DOHH2 (cell line): ENCODE data around the gene IL17RA.

Experiments used
- CTCF ChIP-seq: fragments of 200-600 bp; sonication (generic); IDR thresholded peaks from one replicate; pipeline ENCODE4 v1.5.1; 2014; ENCODE audit warnings: antibody characterized with exemption, mild to moderate bottlenecking, low read depth, low read length; ENCODE audit not compliant: poor library complexity, severe bottlenecking
- EZH2phosphoT487 ChIP-seq: fragments of 200-600 bp; sonication (generic); IDR thresholded peaks from 2 replicates; pipeline ENCODE4 v1.6.1; 2017; ENCODE audit warnings: borderline replicate concordance, mild to moderate bottlenecking, antibody characterized with exemption, low read length, moderate library complexity, mixed read lengths

GRCh38 chr22:17098379-17098819 lies 13.6 kb downstream of the IL17RA start:
- TF ChIP-seq CTCF (no peak), EZH2phosphoT487 (no peak)
